Amniotic epithelial cell (primary cell): ENCODE measurements around the gene ARID5A.

ENCODE experiments used
- DNase-seq: peaks from one replicate; pipeline ENCODE4 v3.0.0-alpha.2; 2010; ENCODE audit warnings: low read depth

The ARID5A gene

GRCh38 chr2:96601382-96602292, 65.1 kb downstream of the ARID5A start:
- DNase-seq, result peak; percentile 53
